ENCODE measurements around the gene HAGHL.
"Not testable (repeated sequence)": the region's sequence is repeated elsewhere in the genome, so short reads cannot be mapped to it uniquely, and the experiment has no call there.

Gene HAGHL

GRCh38 chr16:772959-773358 lies 46.1 kb downstream of the HAGHL start:
- no peak for DNase-seq (ENCODE audit: low spot score)

- no peak for DNase-seq (ENCODE audit: low spot score)
Measured at GRCh38 chr16:774086-775001, 47.4 kb downstream of the HAGHL start.

DNA sequence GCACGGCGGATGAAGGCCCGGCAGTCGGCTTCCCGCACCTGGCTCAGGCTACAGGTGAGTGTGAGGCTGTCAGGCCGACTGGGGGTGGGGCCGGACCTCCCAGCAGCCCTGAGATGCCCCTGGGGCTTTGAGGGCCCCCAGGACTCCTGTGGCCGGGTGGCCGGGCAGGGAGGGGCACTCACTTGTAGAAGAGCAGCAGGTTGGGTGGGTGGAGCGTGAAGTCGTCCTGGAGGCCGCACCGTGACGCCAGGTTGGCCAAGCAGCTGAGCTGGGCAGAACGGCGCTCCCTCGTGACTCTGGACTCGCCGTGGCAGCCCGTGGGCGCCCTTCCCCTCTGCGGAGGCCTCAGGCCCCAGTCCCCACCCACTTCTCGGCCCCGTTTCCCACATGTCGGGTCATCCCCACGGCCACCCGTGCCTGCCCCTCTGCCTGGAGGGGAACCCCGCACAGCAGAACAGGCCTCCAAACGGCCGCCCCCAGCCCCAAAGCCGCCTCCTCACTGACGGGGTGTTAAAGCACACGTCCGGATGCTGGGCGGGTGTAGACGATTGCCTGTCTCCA lies 48.4 kb downstream of the HAGHL start:
- DNase-seq (ENCODE audit: low spot score), result no peak

DNA sequence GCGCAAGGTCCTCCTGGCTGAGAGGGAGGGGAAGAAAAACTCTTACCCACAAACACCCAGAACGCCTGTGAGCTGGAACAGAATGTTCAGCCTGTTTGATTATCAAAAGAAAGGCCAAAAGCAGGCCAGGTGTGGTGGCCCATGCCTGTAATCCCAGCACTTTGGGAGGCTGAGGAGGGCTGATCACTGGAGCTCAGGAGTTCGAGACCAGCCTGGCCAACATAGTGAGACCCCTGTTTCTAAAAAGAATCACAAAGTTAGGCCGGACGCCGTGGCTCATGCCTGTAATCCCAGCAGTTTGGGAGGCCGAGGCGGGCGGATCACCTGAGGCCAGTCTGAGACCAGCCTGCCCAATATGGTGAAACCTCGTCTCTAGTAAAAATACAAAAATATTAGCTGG lies 49.4 kb downstream of the HAGHL start:
- not testable (repeated sequence) for DNase-seq (ENCODE audit: low spot score)

- no peak for DNase-seq (ENCODE audit: low spot score)
Measured at GRCh38 chr16:776824-777223, 49.9 kb downstream of the HAGHL start.

DNA sequence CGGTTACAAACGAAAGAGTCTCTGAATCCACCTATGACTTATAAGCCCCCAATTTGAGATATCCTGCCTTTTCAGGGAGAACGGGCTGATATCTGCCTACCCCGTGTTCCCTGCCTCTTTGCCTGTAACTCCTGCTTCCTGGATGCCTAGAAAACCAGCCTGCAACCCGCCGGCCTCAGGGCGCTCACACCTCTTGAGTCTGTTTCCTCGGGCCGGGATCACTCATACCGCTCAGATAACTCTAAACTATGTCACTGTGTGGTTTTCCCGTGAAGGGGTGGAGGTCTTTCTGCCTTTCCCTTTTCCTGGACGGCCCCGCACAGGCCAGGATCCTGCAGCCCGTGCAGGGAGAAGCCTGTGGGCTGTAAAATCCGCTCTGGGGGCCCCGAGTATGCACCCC lies 50.9 kb downstream of the HAGHL start:
- no peak for DNase-seq (ENCODE audit: low spot score)

DNA sequence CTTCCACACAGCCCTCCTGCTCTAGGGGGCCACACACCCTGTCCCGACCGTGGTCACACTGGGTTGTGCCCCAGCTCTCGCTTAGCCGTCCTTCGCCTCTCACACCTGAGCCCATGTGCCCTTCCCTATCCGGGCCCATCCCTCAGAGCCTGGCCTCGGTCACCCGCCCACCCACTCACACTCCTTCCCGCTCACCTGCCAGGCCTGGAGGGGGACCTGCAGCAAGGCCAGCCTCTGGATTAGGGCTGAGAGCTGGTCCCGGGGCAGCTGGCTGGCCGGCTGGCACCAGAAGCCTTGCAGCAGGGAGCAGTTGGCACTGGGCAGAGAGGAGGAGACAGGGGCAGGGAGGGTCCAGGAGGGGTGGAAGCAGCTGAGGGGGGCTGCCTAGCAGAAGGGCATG lies 51.5 kb downstream of the HAGHL start:
- no peak for DNase-seq (ENCODE audit: low spot score)

GRCh38 chr16:778909-779527 lies 52.1 kb downstream of the HAGHL start:
- DNase-seq (ENCODE audit: low spot score), result no peak

Data from pons (tissue), 1 donor.